ENCODE measurements around the gene MYO5C. TPM values are rescaled to one million over a fixed set of nuclear protein-coding genes. Genes with fewer than 3 reads are reported as not detected.

Gene MYO5C
- total and polyA plus RNA-seq, 2 of the 8 experiments (the other 6 are each of a cell fraction or from before 2014, with no cell fraction given), result 8.2 to 26.7 TPM

- TF ChIP-seq, protein P1, sequence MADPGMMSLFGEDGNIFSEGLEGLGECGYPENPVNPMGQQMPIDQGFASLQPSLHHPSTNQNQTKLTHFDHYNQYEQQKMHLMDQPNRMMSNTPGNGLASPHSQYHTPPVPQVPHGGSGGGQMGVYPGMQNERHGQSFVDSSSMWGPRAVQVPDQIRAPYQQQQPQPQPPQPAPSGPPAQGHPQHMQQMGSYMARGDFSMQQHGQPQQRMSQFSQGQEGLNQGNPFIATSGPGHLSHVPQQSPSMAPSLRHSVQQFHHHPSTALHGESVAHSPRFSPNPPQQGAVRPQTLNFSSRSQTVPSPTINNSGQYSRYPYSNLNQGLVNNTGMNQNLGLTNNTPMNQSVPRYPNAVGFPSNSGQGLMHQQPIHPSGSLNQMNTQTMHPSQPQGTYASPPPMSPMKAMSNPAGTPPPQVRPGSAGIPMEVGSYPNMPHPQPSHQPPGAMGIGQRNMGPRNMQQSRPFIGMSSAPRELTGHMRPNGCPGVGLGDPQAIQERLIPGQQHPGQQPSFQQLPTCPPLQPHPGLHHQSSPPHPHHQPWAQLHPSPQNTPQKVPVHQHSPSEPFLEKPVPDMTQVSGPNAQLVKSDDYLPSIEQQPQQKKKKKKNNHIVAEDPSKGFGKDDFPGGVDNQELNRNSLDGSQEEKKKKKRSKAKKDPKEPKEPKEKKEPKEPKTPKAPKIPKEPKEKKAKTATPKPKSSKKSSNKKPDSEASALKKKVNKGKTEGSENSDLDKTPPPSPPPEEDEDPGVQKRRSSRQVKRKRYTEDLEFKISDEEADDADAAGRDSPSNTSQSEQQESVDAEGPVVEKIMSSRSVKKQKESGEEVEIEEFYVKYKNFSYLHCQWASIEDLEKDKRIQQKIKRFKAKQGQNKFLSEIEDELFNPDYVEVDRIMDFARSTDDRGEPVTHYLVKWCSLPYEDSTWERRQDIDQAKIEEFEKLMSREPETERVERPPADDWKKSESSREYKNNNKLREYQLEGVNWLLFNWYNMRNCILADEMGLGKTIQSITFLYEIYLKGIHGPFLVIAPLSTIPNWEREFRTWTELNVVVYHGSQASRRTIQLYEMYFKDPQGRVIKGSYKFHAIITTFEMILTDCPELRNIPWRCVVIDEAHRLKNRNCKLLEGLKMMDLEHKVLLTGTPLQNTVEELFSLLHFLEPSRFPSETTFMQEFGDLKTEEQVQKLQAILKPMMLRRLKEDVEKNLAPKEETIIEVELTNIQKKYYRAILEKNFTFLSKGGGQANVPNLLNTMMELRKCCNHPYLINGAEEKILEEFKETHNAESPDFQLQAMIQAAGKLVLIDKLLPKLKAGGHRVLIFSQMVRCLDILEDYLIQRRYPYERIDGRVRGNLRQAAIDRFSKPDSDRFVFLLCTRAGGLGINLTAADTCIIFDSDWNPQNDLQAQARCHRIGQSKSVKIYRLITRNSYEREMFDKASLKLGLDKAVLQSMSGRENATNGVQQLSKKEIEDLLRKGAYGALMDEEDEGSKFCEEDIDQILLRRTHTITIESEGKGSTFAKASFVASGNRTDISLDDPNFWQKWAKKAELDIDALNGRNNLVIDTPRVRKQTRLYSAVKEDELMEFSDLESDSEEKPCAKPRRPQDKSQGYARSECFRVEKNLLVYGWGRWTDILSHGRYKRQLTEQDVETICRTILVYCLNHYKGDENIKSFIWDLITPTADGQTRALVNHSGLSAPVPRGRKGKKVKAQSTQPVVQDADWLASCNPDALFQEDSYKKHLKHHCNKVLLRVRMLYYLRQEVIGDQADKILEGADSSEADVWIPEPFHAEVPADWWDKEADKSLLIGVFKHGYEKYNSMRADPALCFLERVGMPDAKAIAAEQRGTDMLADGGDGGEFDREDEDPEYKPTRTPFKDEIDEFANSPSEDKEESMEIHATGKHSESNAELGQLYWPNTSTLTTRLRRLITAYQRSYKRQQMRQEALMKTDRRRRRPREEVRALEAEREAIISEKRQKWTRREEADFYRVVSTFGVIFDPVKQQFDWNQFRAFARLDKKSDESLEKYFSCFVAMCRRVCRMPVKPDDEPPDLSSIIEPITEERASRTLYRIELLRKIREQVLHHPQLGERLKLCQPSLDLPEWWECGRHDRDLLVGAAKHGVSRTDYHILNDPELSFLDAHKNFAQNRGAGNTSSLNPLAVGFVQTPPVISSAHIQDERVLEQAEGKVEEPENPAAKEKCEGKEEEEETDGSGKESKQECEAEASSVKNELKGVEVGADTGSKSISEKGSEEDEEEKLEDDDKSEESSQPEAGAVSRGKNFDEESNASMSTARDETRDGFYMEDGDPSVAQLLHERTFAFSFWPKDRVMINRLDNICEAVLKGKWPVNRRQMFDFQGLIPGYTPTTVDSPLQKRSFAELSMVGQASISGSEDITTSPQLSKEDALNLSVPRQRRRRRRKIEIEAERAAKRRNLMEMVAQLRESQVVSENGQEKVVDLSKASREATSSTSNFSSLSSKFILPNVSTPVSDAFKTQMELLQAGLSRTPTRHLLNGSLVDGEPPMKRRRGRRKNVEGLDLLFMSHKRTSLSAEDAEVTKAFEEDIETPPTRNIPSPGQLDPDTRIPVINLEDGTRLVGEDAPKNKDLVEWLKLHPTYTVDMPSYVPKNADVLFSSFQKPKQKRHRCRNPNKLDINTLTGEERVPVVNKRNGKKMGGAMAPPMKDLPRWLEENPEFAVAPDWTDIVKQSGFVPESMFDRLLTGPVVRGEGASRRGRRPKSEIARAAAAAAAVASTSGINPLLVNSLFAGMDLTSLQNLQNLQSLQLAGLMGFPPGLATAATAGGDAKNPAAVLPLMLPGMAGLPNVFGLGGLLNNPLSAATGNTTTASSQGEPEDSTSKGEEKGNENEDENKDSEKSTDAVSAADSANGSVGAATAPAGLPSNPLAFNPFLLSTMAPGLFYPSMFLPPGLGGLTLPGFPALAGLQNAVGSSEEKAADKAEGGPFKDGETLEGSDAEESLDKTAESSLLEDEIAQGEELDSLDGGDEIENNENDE (IDR thresholded peaks at IDR 0.05; ENCODE audit: insufficient replicate concordance, low read length), result no peak
- TF ChIP-seq MAFK (IDR thresholded peaks at IDR 0.05; ENCODE audit: low read depth, low read length) (no peak), FOSL1 (IDR thresholded peaks at IDR 0.05; ENCODE audit: insufficient read depth, low read depth, low read length) (no peak), SP1 (IDR thresholded peaks at IDR 0.05; ENCODE audit: low read depth, low read length) (no peak), GABPA (IDR thresholded peaks at IDR 0.05; ENCODE audit: borderline replicate concordance, insufficient read depth, low read length) (no peak), ASH2L (IDR thresholded peaks at IDR 0.05; ENCODE audit: low read length) (no peak), TAF7 (optimal IDR thresholded peaks at IDR 0.05; ENCODE audit: borderline replicate concordance, low read depth, low read length) (no peak), HDAC6 (IDR thresholded peaks at IDR 0.05; ENCODE audit: low read depth, low read length) (no peak), BACH1 (IDR thresholded peaks at IDR 0.05; ENCODE audit: low read length) (no peak), SIN3A (conservative IDR thresholded peaks at IDR 0.05 in 1 of 2, IDR thresholded peaks at IDR 0.05 in 1 of 2; ENCODE audit: low read depth in 1 of 2, low read length in 2 of 2) (no peak), RXRA (IDR thresholded peaks at IDR 0.05; ENCODE audit: insufficient read depth, low read depth, low read length) (no peak)
These were observed 48.1 kb downstream of the MYO5C start (continued) for GRCh38 chr15:52247461-52247860.

All from H1 (cell line).